CD4-positive, alpha-beta T cell treated with Interleukin-15 for 1 hour (primary cell): ENCODE measurements around the gene GPRC5D.
A peak's percentile ranks its signal among the peaks of the same experiment; 100 is the strongest.

Experiments used
- DNase-seq: peaks from one replicate; pipeline ENCODE4 v3.0.0-alpha.2; 2020

The GPRC5D gene

DNA sequence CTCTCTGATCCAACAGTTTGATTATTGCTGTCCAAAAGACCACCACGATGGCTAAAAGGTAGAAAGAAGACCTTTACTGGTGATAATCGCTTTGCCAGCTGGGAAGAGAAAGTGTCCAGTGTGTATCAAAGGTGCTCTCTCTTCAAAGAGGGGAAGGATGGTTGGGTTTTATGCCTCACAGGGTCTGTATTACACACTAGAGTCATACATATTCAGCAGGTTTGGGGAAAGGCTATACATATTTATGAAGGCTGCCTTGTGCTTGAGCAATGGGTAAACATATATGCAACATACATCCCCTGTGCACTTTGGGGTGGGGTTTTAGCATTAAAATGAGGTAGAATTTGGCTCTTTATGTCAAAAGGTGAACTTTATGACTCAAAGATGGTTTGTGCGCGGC, 18.2 kb downstream of the GPRC5D start:
- no peak for DNase-seq

DNA sequence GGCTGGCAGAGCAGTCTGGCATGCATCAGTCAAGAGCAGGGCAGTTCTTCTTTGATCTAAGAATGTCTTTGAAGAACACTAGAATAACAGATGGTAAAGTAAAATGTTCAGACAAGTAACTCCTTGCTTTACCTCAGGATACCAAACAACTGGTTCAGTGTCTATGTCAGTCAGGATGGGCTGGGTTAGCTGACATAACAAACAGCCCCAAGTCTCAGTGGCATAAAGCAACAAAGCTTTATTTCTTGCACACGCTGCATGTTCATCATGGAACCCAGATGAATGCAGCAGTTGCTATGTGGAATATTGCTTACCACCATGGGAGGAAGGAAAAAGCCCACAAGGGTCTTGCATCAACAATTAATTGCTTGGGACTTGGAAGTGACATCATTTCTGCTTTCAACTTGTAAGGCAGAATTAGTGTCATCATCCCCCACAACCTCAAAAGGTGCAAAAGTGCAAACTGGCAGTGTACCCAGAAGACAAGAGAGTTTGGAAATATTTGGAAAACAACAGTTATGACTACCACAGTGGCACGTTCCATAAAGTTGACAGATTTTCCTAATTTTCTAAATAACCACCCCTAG, 21.2 kb downstream of the GPRC5D start:
- DNase-seq = no peak

- DNase-seq = no peak
Observed at GRCh38 chr12:12929696-12930095, 22.3 kb downstream of the GPRC5D start.

- peak; percentile 68 for DNase-seq
Observed at GRCh38 chr12:12927211-12928079, 24.5 kb downstream of the GPRC5D start.

DNA sequence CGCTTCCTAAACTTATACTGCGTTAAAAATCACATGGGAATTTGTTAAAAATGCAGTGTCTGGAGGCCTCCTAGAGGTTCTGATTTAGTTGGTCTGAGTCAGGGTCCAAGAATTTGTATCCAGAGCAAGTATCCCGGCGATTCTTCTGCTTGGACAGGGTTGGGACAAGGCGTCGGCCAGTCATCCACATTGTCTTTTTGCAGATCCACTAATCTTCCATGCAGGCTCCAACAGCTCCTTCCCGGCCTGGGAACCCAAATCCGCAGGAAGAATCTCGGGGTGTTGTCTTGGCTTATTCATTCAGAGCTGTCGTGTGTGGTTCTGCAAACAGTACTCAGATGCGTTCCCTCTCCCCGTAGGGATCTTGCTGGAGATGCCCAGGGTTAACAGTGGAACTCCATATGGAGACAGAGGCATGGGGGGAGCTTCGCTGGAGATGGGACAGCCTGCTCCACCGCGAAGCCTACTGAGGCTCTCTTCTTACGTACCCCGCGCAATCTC, 25.3 kb downstream of the GPRC5D start:
- no peak for DNase-seq

DNA sequence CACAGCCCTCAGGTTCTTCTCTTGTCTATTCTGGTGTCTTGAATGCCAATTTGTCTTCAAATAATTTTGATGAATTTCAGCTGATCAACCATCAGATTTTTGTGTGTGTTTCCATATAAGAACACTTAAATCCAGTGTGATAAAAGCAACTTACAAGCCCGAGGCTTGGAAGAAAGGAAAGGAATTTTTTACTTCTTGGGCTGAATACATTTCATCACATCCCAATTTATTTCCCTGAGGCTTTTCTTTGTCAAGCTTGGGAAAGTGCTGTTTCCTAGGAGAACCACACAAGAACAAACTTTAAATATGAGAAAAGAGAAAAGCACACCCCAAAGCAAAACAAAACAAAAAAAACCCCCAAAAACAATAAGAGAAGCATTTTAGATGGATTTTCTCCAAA, 26.6 kb downstream of the GPRC5D start:
- DNase-seq = no peak

GRCh38 chr12:12924169-12924568, 27.8 kb downstream of the GPRC5D start:
- DNase-seq = no peak

DNA sequence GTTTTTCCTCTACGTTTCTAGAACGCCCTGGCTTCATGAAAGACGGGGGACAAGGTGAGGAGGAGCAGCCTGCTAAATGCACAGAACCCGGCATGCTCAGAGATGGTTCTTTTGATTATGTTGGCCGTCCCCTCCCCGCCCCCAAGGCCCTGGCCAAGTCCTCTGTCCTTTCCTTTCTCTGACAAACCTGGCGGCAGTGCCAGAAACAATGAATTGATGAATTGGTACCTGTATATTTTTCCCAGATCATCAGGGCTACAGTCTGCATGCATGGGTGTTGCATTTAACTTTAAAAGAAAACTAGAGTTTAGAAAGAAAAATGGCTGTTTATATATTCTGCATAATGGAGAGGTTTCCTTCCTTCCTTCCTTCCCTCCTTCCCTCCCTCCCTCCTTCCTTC, 29.0 kb downstream of the GPRC5D start:
- DNase-seq = no peak

DNA sequence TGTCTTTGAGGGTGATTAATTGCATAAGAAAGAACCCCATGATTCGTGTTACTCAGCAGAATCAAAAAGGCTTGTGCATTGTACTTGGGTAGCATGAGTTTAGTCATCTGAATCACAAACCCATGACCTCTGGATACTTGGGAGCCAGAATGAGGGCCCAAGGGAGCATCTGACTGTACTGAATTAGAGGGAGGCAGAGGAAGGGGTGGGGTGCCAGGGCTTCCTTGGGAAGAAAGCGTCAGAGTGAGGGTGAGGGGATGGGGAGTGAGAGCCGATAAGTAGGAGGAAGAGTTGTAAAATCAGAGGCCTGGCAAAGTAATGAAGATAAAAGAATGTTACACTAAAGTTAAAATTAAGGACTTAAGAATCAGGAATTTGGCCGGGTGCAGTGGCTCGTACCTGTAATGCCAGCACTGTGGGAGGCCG, 29.8 kb downstream of the GPRC5D start:
- no peak for DNase-seq

DNA sequence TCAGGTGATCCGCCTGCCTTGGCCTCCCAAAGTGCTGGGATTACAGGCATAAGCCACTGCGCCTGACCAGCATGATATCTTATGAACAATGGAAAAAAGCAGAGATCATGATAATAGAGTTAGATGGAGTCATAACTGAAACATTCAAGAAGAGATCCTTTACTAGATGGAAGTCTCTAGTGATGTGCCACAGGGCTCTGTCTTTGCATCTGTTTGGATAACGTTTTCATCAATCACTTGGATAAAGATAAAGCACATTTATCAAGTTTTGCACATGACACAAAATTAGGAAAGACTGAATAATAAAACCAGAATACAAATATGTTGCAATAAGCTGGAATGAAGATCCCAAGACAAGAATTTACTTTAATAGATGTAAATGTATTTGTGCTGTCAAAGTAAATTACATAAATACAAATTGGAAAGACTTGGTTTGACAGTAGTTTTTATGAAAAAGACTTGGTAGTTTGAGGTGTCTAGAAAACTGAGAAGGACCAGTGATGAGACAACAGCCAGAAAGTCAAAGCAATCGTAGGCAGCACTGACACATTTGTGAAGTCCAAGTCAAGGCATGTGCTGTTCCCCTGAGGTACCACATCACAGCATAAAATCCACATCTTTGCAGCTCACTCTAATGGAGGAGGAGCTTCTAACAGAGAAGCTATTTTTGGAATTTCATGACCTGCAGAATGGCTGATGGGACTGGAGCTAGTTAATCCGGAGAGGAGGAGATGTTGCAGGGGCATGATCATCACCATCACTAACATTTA, 32.1 kb downstream of the GPRC5D start:
- DNase-seq = no peak

GRCh38 chr12:12918781-12919389, 33.1 kb downstream of the GPRC5D start:
- no peak for DNase-seq

DNA sequence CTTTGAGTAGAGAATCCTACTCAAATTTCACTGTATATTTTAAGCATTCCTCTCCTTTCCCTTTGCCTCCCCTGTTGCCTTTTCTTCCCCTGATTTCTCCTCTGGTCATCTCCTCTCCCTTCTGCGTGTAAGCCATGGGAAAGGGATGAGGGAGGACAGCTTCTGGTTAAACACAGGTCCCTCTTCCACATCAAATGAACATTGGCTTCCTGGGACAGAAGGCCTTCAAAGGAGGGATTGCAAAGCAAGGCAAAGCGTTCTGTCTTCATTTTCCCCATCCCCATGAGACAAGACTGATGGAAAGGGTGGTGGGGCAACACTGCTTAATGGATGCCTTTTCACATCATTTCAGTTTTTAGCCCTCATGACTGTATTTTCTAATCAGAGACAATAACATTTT, 34.5 kb downstream of the GPRC5D start:
- DNase-seq = no peak

DNA sequence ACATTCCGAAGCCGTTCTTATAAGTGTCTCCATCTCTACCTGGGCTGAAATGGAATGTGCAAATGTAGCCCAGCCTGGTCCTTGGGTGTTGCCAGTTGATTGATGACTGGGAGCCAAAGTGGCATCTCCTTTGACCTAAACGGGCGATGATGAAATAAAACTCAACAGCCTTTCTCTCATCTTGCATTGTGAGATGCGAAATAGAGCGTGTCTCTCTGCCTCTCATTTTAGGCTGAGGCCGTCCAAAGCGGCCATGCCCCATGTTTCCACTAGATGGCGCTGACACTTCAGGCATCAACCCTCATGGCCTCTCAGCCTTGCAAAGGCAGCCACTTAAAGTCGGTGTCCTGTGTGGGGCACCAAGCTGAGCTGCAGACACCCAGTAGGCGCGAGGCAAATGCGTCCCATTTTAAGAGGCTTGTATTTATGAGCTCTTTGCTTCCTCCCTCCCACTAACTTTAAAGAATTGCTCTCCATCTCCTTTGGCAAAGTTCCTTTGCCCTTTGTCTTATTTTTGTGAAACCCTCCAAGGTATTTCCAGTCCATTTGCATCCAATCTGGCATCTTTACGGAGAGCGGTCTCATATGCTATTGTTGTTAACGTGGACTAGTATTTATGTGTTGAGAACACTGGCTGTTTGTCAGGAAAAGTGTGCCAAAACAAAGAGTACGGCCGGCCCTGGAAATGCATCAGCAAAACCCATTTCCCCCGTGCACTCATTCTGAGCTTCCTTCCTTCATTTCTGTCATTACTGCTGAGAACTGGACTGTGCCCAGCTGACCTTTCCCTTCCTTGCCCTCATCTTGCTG, 35.6 kb downstream of the GPRC5D start:
- DNase-seq = peak; percentile 78

GRCh38 chr12:12915656-12916055, 36.3 kb downstream of the GPRC5D start:
- DNase-seq = no peak

- no peak for DNase-seq
Observed at GRCh38 chr12:12912711-12913110, 39.3 kb downstream of the GPRC5D start.

DNA sequence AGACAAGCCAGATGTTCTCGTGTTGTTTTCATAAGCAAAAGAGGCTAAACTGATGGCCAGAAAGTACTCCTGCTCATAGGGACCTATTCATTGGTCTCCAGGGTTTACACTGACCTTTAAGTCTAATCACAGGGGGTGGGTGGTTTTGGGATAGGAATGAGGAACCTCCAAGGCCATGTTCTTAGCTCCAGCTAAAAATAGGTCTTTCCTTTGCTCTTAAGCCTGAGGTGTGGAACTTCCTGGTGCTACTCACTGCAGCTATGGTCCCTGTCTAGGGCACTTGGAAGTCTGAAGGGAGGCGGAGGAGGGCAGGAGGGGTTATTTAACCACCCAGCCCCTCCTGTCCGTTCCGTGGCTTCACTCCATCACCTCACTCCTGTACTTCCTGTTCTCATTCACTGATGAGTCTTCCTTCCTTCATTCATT, 42.0 kb downstream of the GPRC5D start:
- no peak for DNase-seq

DNA sequence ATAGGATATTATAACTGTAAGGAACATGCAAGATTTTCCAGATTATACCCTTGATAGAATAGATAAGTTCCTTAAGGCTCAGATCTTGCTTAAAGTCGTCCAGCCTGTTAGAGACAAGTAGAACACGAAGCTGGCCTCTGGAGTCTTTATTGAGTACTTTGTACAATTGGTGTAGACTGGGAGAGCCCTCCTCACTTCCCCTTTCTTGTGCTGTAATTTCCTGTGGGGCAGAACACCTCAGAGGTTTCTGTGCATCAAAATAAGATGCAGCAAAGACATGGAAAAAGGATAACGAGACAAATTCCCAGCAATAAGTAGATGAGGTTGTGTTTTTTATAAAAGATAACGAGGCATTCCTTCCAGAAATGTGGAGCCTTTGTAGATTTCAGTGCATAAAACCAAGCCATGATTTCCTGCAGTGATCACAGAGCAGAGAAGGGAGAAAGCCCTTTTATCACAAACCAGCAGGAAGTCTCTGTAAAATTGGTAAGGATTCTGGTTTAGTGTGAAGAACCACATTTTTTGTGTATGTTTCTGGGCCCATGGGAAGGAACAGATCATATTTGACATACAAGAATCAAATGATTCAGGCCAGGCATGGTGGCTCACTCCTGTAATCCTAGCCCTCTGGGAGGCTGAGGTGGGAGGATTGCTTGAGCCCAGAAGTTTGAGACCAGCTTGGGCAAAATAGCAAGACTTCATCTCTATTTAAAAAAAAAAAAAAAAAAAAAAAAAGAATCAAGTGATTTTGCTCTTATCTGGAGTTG, 42.6 kb downstream of the GPRC5D start:
- DNase-seq = no peak

DNA sequence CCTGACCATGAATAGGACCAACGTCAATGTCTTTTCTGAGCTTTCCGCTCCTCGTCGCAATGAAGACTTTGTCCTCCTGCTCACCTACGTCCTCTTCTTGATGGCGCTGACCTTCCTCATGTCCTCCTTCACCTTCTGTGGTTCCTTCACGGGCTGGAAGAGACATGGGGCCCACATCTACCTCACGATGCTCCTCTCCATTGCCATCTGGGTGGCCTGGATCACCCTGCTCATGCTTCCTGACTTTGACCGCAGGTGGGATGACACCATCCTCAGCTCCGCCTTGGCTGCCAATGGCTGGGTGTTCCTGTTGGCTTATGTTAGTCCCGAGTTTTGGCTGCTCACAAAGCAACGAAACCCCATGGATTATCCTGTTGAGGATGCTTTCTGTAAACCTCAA, 43.3 kb downstream of the GPRC5D start:
- no peak for DNase-seq

DNA sequence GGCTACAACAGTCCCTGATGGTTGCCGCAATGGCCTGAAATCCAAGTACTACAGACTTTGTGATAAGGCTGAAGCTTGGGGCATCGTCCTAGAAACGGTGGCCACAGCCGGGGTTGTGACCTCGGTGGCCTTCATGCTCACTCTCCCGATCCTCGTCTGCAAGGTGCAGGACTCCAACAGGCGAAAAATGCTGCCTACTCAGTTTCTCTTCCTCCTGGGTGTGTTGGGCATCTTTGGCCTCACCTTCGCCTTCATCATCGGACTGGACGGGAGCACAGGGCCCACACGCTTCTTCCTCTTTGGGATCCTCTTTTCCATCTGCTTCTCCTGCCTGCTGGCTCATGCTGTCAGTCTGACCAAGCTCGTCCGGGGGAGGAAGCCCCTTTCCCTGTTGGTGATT, 43.7 kb downstream of the GPRC5D start:
- no peak for DNase-seq

DNA sequence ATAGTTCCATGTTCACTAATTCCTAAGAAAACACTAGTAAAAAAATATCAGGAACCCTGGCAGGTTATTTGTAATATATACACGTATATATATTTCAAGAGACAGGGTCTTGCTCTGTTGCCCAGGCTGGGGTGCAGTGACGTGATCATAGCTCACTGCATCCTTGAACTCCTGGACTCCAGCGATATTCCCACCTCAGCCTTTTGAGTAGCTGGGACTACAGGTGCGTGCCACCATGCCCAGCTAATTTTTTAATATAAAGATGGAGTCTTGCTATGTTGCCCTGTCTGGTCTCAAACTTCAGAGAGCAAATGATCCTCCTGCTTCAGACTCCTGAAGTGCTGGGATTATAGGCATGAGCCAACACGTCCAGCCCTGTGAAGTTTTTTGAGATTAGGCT, 44.4 kb downstream of the GPRC5D start:
- no peak for DNase-seq
